ENCODE measurements around the gene CASZ1. TPM values are rescaled to one million over a fixed set of nuclear protein-coding genes. Genes with fewer than 3 reads are reported as not detected.

CASZ1 gene
- total RNA-seq, 1 experiment from 2014 or later: 39.0 TPM

DNA sequence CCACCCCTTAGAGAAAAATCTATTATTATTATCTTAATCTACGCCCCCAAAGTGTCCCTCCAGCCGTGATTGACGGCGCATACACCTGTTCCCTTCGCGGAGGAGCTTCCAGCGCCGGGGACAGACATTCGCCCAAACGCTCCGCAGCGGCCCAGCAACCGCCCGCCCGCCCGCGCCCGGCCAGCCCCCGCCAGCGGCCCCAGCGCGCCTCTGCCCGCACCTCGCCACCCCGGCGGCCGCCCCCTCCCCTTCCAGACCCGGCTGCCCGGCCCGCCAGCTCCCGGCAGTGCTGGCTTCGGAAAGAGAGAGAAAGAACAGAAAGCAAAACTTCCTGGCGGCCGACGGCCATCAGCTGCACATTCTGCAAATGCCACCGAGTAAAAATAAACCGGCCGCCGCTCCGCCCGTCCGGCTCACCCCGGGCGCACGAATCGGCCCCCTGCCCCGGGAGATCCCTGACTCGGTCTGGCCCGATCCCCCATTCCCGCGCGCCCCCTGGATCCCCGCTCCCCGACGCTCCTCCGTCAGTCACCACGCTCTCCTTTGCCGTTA, 1.6 kb downstream of the CASZ1 start:
- peak; percentile 36 for DNase-seq (ENCODE audit: low spot score)

GRCh38 chr1:10793129-10793651, 3.3 kb downstream of the CASZ1 start:
- DNase-seq (ENCODE audit: low spot score): peak; percentile 79

DNA sequence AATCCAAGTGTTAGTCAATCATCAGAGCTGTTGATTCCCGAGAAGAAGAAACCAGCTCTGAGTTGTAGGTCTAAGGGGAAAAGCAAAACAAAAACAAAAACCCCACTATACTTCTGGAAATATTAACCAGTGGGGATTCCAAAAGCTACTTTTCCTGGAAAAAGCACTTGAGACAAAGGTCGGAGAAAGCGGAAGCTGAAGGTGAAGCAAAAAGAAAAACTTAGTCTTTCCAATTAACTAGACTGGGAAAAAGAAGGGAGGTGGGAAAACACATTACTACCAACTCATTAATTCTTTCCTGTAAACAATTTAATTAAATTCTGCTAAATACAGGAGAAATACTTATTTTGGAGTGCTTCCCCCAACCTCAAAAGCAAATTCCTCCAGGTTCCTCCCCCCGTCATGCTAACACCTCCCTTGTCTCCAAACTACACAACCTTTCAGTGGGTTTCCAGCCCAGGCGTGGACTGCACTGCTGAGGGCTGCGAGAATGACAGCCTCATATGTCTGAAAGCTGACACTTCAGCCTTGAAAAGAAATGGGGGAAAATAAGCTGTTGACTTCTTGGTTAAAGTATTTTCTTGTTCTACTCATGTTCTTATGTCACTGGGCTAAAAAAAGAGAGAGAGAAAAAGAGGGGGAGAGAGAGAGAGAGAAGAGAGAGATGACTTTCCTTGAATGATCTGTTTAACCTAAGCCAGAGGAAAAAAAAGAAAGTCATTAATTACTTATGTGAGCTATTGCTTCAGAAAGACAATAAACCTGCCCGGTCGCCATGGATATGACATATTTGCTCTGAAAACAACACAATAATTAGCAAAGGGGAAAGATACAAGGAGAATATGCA, 5.1 kb downstream of the CASZ1 start:
- DNase-seq (ENCODE audit: low spot score): peak; percentile 83

DNA sequence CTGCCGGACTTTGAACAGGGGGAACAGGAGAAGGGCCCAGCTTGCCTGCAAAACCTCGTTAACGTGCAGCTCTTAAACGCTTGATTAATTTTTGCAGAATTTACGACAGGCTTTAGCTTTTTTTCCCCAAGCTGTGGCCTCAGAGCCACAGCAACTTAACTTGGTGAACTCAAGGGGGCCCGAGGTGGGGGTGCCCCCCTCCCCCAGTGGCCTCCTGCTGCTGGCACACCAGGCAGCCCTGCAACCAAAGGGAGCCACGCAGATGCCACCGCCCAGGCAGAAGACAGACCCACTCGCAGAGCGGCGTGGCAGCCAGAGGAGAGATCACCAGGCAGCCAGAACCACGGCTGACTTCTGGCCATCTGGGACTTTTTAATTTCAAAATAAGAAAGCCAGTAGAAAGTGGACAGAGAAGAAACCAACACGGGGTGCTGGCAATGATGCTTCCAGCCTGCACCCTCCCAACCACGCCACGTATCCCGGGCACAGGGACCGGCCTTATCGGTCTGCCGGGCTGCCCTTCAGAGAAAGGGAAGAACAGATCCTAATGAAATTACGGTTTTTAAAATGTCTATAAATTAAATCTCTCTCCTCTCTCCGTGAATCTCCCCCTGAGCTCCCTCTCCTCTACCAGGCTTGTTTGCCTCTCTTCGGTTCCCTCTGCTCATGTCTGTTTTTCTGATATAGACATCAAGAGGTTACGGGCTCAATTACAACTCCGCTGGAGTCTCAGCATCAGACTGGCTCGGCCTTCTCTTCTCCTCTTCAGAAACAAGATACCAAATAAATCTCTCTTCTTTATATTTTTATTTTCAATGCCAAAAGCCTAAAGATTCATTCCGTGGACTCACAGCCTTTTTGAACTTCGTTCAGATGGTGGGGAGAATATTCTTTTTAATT, 6.4 kb downstream of the CASZ1 start:
- no peak for DNase-seq (ENCODE audit: low spot score)

GRCh38 chr1:10789047-10789791, 7.2 kb downstream of the CASZ1 start:
- no peak for DNase-seq (ENCODE audit: low spot score)

GRCh38 chr1:10788592-10789006, 7.8 kb downstream of the CASZ1 start:
- peak; percentile 77 for DNase-seq (ENCODE audit: low spot score)

DNA sequence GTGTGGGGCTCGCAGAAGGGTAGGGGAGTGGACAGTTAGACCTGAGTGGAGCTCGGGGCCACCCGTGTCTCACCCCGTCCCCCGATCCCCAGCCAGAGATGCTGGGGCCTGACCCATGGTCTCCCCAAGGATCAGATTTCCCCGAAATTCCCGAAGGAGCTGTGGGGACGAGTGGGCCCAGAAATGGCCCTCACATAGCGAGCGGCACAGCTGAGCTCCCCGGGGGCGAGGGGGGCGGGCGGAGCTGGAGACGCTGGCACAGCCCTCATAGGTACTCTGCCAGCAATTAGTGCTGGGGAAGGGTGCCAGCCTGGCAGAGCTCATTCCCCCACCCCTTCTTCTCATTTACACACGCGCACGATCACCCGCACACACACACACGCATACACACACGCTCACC, 9.2 kb downstream of the CASZ1 start:
- DNase-seq (ENCODE audit: low spot score): no peak

DNA sequence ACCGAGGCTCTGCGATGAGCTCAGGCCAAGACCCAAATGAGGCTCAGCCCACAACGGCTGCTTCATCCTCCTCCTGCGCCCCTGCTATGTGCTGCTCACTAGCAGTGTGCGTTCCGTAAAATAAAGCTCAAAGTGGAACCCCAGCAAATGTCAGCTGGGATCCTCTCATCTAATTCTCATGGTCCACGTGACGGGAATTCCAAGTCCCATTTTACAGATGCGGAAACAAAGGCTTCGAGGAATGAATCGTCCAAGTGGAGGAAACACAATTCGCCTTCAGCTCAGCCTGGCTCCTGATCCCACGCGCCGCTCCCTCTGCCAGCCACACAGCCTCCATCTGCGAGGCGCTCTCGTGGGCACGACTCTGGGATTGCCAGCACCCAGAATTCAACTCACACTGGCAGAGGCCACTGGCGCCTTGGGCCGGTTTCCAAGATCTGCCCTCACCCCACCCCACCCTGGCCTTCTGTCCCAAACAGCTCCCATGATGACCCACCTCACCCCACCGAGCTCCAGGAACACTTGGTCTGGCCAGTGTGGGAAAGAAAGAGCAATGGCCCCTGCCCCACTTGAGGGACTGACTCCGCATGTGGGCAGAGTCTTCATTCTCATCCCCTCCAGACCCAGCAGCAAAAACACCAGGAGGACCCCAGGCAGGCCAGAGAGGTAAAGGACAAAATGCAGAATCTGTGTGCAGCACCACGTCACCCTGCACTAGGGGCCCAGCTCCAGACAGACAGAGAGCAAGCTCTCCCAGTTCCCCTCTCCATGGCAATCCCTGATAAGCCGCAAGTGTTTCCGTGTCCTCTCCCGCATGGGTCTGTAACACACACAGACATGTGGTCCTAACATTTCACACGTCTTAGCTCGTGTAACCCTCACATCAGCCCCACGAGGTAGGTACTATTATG, 10.5 kb downstream of the CASZ1 start:
- no peak for DNase-seq (ENCODE audit: low spot score)

DNA sequence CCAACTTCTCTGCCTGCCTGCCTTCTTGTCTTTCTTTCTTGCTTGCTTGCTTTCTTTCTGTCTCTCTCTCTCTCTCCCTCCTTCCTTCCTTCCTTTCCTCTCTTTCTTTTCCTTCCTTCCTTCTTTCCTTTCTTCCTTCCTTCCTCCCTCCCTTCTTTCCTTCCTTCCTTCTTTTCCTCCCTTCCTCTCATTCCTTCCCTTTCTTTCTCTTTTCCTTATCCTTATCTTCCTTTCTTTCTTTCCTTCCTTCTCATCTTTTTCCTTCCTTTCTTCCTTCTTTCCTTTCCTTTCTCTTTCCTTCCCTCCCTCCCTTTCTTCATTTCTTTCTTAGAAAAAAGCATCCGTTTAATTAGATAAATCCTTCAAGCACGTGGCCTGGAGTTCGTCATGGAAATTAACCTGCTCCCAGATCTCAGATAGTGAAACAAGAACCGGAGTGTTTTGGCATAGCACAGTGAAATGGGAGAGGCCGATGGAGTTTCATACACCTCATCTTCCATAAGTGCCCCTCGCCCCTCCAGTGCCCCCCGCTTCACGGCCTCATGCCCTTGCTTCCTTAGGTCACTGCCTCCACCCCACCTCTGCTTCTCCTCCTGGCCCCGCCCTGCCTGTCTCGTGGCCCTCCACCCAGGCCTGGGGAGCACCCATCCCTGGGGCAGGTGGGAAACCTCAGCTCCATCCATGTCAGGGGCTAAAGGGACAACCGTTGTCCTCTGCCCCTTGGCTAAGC, 11.3 kb downstream of the CASZ1 start:
- DNase-seq (ENCODE audit: low spot score): no peak

DNA sequence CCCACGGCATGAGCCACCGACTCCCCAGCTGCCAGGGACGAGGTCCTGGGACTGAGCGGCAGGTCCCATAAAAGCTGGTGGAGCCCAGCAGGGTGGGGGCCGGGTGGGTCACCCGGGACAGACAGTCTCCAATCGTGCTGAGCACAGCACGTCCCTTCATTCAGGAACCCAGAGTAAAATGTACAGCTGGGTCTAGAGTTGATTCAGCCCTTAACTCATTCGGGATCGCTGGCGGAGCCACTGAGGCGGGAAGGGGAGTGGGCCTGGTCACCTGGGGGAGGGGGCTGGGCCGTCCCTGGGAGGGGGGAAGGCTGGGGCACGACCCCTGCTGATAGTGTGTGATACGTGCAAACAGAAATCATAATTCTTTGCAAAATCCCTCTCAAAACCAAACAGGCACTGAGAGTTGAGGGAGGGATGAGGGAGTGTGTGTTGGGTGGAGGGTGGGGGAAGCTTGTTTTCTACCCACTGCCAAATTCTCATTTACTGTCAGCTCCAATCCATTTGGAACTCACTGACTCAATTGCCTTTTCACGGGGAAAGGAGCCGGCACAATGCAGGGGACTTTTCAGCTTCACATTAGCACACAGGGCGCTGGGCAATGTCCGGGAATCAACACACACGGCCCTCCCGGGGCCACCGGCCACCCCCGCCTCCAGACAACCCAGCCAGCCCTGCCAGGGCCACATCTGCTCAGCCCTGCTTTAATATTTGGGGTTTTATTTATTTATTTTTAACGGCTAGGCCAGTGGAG, 13.8 kb downstream of the CASZ1 start:
- no peak for DNase-seq (ENCODE audit: low spot score)

GRCh38 chr1:10781137-10781536, 15.3 kb downstream of the CASZ1 start:
- no peak for DNase-seq (ENCODE audit: low spot score)

- DNase-seq (ENCODE audit: low spot score): peak; percentile 68
Observed at GRCh38 chr1:10779841-10780240, 16.6 kb downstream of the CASZ1 start.

DNA sequence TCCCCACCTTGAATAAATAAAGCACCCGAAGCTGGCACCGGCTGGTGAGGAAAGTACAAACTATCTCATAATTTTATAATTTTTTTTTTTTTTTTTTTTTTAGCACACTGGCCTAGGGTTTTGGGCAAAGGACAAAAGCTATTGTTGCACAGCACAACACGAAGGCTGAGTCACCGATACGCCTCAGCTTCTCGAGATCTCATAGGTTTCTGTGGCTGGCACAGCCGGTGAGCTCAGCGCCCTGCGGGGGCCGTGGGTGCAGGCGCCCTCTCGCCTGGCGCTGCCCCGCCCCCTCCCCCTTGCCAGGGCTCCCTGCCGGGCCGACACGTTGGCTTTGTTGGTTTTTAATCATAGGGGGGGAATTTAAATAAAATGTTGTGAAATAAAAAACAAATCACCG, 17.2 kb downstream of the CASZ1 start:
- peak; percentile 92 for DNase-seq (ENCODE audit: low spot score)

- DNase-seq (ENCODE audit: low spot score): no peak
Observed at GRCh38 chr1:10778640-10779039, 17.8 kb downstream of the CASZ1 start.

GRCh38 chr1:10777749-10778574, 18.5 kb downstream of the CASZ1 start:
- DNase-seq (ENCODE audit: low spot score): no peak

- peak; percentile 87 for DNase-seq (ENCODE audit: low spot score)
Observed at GRCh38 chr1:10776190-10776905, 20.1 kb downstream of the CASZ1 start.

DNA sequence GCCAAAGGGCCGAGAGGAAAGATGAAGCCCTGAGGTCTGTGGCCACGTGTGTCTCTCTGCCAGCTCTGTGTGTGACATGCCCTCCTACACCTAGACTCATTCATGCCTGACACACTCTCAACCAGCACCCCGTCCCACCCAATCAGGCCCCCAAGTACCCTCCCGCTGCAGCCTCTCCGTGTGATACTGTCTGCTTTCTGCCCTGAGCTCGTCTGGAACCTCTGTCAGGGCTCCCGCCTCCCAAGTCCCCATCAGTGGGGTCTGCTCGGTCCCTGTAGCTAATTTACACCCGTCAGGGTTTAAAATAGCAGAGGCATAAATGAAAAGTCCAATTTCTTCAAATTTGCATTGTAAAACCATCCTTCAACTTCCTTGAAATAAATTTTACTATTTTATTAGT, 20.7 kb downstream of the CASZ1 start:
- DNase-seq (ENCODE audit: low spot score): no peak
